CD4-positive, alpha-beta T cell (primary cell): ENCODE measurements around the gene CCK. TPM values are rescaled to one million over a fixed set of nuclear protein-coding genes. Genes with fewer than 3 reads are reported as not detected.

Experiments used
- ATAC-seq: fragments of 200-7000 bp; cut with Tn5 transposase; one replicate; pipeline ENCODE4 v1.10.0; 2022; ENCODE audit warnings: mild to moderate bottlenecking; ENCODE audit not compliant: poor library complexity
- CTCF ChIA-PET: fragments of 350-600 bp; sonication (Branson Sonifier 250); formaldehyde crosslinking; loops from one replicate; lab custom pipeline; 2021; ENCODE audit warnings: antibody characterized with exemption, inconsistent platforms; lab: Charles Lee
- POLR2A ChIA-PET: fragments of 350-600 bp; sonication (Branson Sonifier 250); formaldehyde crosslinking; loops from one replicate; lab custom pipeline; 2021; ENCODE audit warnings: antibody characterized with exemption, inconsistent platforms; lab: Charles Lee
- DNase-seq, 14 experiments: peaks; one replicate each; pipeline ENCODE4 v3.0.0-alpha.2; 2013 to 2020; ENCODE audit warnings: mixed read lengths in 2 of 14
- H3K27ac ChIP-seq, 2 donors: one replicate each; pipeline versions ENCODE4 v1.5.1 to v1.7.0; 2013; ENCODE audit warnings: low read length in 2 of 2, low read depth in 1 of 2, mild to moderate bottlenecking in 1 of 2
- H3K27me3 ChIP-seq, 2 experiments: 1 replicate in 1 of 2; 2 replicates in 1 of 2; pipeline versions ENCODE4 v1.6.1 to v1.7.0; 2013; ENCODE audit warnings: low read length in 2 of 2, control low read depth in 1 of 2, mild to moderate bottlenecking in 1 of 2, moderate library complexity in 1 of 2; ENCODE audit not compliant: insufficient read depth in 2 of 2, control insufficient read depth in 1 of 2
- H3K36me3 ChIP-seq: one replicate; pipeline ENCODE4 v1.6.1; 2013; ENCODE audit warnings: low read length, control low read depth; ENCODE audit not compliant: insufficient read depth
- H3K4me1 ChIP-seq: one replicate; pipeline ENCODE4 v1.6.1; 2013; ENCODE audit warnings: low read length, control low read depth; ENCODE audit not compliant: insufficient read depth
- H3K4me3 ChIP-seq: one replicate; pipeline ENCODE4 v1.5.1; 2013; ENCODE audit warnings: mild to moderate bottlenecking, low read length, moderate library complexity
- H3K9me3 ChIP-seq, 2 experiments: 1 replicate in 1 of 2; 2 replicates in 1 of 2; pipeline versions ENCODE4 v1.6.1 to v1.7.0; 2013; ENCODE audit warnings: low read length in 2 of 2, mild to moderate bottlenecking in 2 of 2, control low read depth in 1 of 2, moderate library complexity in 1 of 2; ENCODE audit not compliant: control insufficient read depth in 1 of 2, insufficient read depth in 1 of 2
- H3K27ac Mint-ChIP-seq: one replicate; pipeline ENCODE4 v1.8.0; 2020; ENCODE audit warnings: mixed read lengths
- H3K27me3 Mint-ChIP-seq: one replicate; pipeline ENCODE4 v1.8.0; 2021; ENCODE audit warnings: mixed read lengths
- H3K36me3 Mint-ChIP-seq: one replicate; pipeline ENCODE4 v1.8.0; 2021; ENCODE audit warnings: low read depth, mixed read lengths
- H3K4me1 Mint-ChIP-seq: one replicate; pipeline ENCODE4 v1.8.0; 2021; ENCODE audit warnings: low read depth, mixed read lengths
- H3K4me3 Mint-ChIP-seq: one replicate; pipeline ENCODE4 v1.8.0; 2020; ENCODE audit warnings: mild to moderate bottlenecking, mixed read lengths
- H3K9me3 Mint-ChIP-seq: one replicate; pipeline ENCODE4 v1.8.0; 2020; ENCODE audit warnings: mixed read lengths
- intact Hi-C, 2 experiments: fragments of 100-400 bp; cut with DNase I in 1 of 2; cut with micrococcal nuclease in 1 of 2; formaldehyde crosslinking; loops; one replicate each; pipeline versions ENCODE4 v1.15.1 to v1.9.0; 2023 to 2025; cut with DNase I, micrococcal nuclease
- total RNA-seq, 174 experiments: library from RNA in 2 of 174; stranded (reverse) in 2 of 174; gene quantifications; one replicate each; pipeline ENCODE4 v1.2.3 and lab custom pipeline; 2021 to 2026
- TF ChIP-seq, protein P1 (sequence below): fragments of 200-600 bp; IDR thresholded peaks from one replicate; pipeline ENCODE4 v1.8.0; 2022; ENCODE audit warnings: antibody characterized with exemption, mild to moderate bottlenecking

CCK gene
- total RNA-seq, 2 experiments from 2014 or later, result not detected

DNA sequence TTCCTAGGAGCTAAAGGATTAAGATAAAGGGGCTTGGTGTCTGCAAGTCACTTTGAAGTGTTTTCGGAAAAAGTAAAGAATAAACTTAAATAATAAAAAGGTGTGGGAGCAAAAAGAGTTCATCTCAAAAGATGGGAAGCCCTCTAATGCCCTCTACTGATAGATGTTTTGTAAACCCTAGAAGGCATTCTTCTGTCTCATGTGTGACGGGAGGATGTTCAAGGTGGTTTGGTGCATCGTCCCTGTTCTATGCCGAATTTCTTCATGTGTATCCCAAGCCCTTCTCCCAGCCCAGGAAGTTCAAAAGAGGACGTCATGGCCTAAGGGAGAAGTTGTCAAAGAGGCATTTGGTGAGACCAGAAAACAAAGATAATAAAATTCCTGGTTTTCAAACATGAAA is 37.2 kb downstream of the CCK start:
- Histone ChIP-seq H3K9me3 (no peaks in the 10 kb centered on the region), H3K4me1 (no peaks in the 10 kb centered on the region), H3K27ac (no peak overlapping the region), H3K4me3 (no peak overlapping the region), H3K36me3 (peaks cover 9% of the 10 kb centered on the region), H3K27me3 (no peaks in the 10 kb centered on the region)
- Mint-ChIP-seq H3K27me3 (no peaks in the 10 kb centered on the region), H3K4me1 (no peaks in the 10 kb centered on the region), H3K27ac (no peak overlapping the region), H3K4me3 (no peak overlapping the region), H3K36me3 (peaks cover 15% of the 10 kb centered on the region), H3K9me3 (no peaks in the 10 kb centered on the region)
- ChIA-PET POLR2A (no interaction called here), CTCF (no interaction called here)
- ATAC-seq (no peak), DNase-seq (peak in 1 of 14 experiments; percentile 19)
- TF ChIP-seq, protein P1, sequence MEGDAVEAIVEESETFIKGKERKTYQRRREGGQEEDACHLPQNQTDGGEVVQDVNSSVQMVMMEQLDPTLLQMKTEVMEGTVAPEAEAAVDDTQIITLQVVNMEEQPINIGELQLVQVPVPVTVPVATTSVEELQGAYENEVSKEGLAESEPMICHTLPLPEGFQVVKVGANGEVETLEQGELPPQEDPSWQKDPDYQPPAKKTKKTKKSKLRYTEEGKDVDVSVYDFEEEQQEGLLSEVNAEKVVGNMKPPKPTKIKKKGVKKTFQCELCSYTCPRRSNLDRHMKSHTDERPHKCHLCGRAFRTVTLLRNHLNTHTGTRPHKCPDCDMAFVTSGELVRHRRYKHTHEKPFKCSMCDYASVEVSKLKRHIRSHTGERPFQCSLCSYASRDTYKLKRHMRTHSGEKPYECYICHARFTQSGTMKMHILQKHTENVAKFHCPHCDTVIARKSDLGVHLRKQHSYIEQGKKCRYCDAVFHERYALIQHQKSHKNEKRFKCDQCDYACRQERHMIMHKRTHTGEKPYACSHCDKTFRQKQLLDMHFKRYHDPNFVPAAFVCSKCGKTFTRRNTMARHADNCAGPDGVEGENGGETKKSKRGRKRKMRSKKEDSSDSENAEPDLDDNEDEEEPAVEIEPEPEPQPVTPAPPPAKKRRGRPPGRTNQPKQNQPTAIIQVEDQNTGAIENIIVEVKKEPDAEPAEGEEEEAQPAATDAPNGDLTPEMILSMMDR, result no peak
- intact Hi-C loops, result loop anchor here (1.0 kb wide), 1 partner anchor 111 kb away; no protein-coding TSS in a partner anchor

DNA sequence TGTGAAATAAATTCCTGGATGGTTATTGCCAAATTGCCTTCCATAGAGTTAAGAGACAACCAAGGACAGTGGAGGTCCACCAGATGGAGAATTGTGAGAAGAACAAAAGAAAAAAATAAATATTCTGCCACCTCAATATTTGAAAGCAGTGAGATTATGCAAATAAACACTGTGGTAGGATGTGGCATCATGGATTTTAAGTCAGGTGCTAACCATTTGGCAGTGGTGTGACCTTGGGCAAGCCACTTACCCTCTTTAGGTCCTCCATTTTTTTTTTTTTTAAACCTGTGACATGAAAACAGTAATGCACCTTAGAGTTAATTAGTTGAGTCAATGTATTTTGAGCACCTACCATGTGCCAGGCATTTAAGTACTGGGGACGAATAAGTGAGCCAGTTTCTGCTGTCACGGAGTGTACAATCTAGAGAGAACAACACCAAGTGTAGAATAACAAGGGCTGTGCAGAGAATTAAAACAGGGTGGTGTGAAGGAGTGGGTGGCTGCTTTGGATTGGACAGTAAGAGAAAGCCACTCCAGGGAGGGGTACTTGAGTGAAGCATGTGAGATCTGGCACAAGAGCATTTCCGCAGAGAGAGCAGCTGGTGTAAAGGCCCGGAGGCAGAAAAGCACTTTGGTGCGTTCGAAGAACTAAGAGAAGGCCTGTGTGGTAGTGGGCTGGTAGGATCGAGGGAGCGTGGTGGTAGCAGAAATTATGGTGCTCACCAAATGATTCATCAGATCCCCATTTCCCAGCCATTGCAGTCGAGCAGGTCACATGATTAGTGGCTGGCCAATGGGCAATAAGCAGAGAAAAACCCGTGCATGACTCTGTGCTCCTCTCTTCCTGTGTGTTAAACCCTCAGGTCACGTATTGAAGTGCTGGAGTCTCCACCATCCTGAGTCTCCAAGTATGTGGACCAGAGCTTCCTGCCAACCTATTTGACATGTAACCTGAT is 39.2 kb downstream of the CCK start:
- intact Hi-C loops, result no loop called here
- H3K36me3 ChIP-seq, result peaks cover 25% of the 10 kb centered on the region
- no peaks in the 10 kb centered on the region for H3K27me3 Mint-ChIP-seq
- TF ChIP-seq, protein P1, result no peak
- no peak overlapping the region for H3K4me3 ChIP-seq
- ATAC-seq (no peak), DNase-seq (no peak)
- H3K27ac ChIP-seq, result no peak overlapping the region
- no peak overlapping the region for H3K27ac Mint-ChIP-seq
- H3K9me3 Mint-ChIP-seq, result no peaks in the 10 kb centered on the region
- H3K27me3 ChIP-seq, result no peaks in the 10 kb centered on the region
- POLR2A ChIA-PET, result no interaction called here
- CTCF ChIA-PET, result no interaction called here
- no peaks in the 10 kb centered on the region for H3K4me1 Mint-ChIP-seq
- H3K4me1 ChIP-seq, result no peaks in the 10 kb centered on the region
- no peak overlapping the region for H3K4me3 Mint-ChIP-seq
- peaks cover 28% of the 10 kb centered on the region for H3K36me3 Mint-ChIP-seq
- H3K9me3 ChIP-seq, result no peaks in the 10 kb centered on the region

DNA sequence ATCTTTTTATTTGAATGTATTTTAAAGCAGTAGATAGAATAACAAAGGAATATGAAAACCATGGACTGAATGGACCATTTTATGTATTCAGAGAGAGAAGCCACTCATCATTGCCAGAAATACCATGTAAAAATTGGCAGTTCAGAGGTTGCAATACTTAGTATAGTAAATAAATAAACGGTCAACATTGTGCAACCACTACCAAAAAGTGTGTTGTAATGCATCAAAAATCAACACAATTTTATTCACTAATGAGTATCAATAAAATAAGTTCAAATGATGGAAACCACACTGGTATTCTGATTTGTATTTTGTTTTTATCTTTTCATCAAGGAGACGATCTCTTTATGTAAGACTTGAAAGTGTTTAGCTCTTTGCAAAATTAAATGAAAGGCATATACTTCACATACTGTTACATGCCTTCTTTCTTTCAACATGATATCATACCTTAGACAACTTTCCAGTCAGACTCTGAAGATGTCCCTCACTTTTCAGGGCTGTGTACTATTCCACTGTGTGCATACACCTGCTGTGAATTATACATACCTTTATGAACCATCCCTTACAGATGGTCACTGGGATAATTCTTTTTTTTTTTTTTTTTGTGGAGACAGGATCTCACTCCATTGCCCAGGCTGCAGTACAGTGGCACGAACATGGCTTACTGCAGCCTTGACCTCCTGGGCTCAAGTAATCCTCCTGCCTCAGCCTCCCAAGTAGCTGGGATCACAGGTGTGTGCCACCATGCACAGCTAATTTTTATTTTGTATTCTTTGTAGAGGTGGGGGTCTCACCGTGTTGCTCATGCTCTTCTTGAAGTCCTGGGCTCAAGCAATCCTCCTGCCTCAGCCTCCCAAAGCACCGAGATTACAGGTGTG is 40.3 kb downstream of the CCK start:
- H3K27me3 Mint-ChIP-seq, result no peaks in the 10 kb centered on the region
- ATAC-seq (no peak), DNase-seq (no peak)
- TF ChIP-seq, protein P1, result no peak
- H3K9me3 Mint-ChIP-seq, result no peaks in the 10 kb centered on the region
- H3K4me1 ChIP-seq, result no peaks in the 10 kb centered on the region
- ChIA-PET POLR2A (no interaction called here), CTCF (no interaction called here)
- no peaks in the 10 kb centered on the region for H3K9me3 ChIP-seq
- no peak overlapping the region for H3K27ac Mint-ChIP-seq
- no peaks in the 10 kb centered on the region for H3K4me1 Mint-ChIP-seq
- H3K4me3 ChIP-seq, result no peak overlapping the region
- intact Hi-C loops, result no loop called here
- no peak overlapping the region for H3K27ac ChIP-seq
- peaks cover 31% of the 10 kb centered on the region for H3K36me3 ChIP-seq
- H3K36me3 Mint-ChIP-seq, result peaks cover 32% of the 10 kb centered on the region
- no peaks in the 10 kb centered on the region for H3K27me3 ChIP-seq
- no peak overlapping the region for H3K4me3 Mint-ChIP-seq
